HG03521 (cell line): ENCODE data around the gene TUBB.
A peak's percentile ranks its signal among the peaks of the same experiment; 100 is the strongest.

Experiments used
- ATAC-seq: cut with Tn5 transposase; IDR thresholded peaks from one replicate; pipeline ENCODE4 v1.9.1; 2021; ENCODE audit warnings: mild to moderate bottlenecking, moderate library complexity; ENCODE audit not compliant: unreplicated experiment

Gene TUBB

DNA sequence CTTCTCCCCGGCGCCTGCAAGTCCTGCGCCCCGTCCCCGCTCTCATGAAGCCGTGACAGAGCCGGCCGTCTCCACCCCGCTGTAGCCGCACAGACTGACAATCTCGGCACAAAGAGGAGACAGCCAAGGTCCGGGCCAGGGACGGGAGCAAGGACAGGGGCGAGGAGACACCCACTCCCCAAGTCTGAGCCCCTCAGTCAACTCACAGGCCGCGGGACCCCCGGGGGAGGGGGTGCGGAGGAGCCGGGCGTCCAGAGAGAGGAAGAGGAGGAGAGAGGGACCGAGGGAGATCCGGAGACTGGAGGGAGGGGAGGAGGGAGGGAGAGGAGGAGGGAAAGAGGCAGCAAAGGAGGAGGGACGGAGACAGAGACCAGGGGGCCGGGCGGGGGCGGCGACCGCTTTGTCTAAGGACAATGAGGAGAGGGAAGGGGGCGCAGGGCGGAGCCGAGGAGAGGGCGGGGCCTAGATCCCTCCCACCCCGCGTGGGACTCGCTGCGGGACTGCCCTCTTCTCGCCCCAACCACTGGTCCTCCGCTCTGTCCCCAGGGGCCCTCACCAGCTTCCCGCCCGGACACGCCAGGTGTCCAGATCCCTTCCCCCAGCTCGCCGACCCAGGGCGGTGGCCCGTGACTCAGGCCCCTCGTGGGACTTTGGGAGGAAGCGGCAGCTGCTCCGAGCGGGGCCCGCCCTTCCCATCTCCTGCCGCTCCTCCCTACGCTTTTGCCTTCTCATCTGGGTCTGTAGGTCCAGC, 33.1 kb upstream of the TUBB start:
- ATAC-seq = peak; percentile 46

DNA sequence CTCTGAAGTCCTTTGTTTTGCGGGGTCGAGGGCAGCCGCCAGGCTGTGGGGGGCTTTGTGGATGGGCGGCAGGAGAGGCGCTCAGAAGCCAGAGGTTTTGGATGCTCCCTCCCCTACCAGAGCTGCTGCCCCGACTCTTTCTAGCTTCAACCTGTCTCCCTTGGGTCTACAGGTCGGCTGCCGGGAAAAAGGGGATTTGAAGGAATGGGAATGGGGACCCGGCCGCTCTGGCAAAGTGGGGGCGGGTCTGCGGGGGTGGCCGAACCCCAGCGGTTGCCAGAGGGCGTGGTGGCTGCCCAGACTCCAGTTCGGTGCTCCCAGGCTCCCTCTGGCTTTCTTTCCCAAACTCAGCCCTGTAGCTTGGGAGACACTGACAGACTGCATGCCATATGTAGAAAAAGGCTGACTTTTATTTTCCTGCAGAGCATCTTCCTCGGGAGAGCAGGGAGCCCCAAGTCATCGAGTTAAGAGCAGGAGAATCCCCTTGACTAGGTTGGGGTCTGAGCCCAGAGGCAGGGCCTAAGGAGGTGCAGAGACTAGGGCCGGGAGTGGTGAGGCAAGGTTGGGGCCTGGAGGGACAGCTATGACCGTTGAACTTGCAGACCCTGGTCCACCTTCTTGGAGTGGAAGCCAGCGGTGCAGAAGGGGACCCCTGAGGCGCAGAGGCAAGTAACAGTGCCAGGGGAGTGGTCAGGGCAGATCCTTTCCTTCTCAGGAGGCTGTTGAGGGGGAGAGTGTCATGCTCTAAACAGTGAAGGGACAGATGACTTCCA, 32.3 kb upstream of the TUBB start:
- ATAC-seq = no peak

GRCh38 chr6:30688569-30688968, 31.6 kb upstream of the TUBB start:
- ATAC-seq = no peak

DNA sequence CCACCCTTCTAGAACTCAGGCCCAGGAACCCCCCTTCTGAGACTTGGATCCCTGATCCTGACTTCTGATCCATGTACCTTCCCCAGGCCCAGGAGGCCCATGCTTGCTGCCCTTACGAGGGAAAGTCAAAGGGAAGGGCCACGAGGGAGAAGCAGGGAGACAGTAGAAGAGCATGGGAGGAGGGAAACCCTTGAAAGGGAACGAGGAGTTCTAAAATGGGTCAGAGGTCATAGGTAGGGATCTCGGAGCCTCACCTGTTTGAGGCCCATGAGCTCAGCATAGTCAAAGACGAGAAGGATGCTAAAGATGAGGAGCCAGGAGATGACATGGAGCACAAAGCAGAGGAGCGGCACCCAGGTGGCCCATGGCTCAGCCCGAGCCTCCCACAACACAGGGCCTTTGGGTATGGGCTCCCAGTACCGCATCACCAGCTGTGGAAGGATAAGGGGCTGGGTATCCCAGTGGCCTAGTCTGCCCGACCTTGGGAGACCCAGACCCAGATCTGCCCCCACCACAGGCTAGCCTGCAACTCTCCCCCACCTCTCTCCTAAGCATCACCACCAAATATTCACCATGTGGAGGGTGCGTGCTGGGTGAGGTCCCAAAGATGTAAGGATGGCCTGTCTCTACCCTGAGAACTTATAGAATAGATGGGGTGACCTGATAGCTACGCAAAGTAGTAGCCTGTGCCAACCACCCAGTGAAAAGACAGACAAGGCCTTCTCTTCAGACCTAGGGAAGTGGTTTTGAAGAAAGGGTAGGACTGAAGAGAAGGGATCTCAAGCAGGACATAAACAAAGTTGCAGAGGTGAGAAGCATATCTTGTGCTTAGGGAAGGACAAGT, 30.9 kb upstream of the TUBB start:
- ATAC-seq = no peak

GRCh38 chr6:30689985-30690384, 30.2 kb upstream of the TUBB start:
- ATAC-seq = no peak

GRCh38 chr6:30690403-30691207, 29.5 kb upstream of the TUBB start, which contains the start of gene NRM:
NRM (minus strand) TSS chr6:30690984; CDS start chr6:30690974, 10 bp downstream.
- peak; percentile 31 for ATAC-seq

GRCh38 chr6:30691208-30691847, 28.8 kb upstream of the TUBB start:
- ATAC-seq = no peak

DNA sequence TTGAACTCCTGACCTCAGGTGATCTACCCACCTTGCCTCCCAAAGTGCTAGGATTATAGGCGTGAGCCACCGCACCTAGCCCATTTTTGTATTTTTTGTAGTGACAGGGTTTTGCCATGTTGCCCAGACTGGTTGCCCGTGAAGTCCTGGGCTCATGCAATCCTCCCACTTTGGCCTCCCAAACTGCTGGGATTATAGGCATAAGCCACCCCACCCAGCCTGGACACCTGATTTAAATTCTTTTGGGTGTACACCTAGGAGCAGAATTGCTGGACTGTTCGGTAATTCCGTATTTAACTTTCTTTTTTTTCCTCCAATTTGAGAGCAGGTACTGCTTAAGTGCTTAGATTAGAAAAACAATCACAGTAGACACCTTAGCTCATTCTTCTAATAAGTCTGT, 23.7 kb upstream of the TUBB start:
- no peak for ATAC-seq

DNA sequence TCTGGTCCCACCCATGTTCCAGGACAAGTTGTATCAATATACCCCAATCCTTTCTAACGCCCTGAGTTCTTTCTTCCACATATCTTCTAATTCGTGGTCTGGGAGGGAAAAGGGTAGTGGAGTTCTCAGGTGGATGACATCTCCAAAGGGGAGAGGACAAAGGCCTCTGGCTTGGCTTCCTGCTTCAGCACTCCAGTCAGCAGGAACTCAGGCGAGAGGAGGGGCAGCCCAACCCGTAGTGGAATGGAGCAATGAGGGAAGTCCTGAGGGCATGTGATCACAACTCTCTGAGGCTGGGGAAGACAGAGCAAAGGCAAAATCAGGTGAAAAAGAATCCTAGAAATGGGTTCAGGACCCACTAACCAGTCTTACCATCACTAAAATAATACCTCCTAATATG, 19.8 kb upstream of the TUBB start:
- no peak for ATAC-seq

DNA sequence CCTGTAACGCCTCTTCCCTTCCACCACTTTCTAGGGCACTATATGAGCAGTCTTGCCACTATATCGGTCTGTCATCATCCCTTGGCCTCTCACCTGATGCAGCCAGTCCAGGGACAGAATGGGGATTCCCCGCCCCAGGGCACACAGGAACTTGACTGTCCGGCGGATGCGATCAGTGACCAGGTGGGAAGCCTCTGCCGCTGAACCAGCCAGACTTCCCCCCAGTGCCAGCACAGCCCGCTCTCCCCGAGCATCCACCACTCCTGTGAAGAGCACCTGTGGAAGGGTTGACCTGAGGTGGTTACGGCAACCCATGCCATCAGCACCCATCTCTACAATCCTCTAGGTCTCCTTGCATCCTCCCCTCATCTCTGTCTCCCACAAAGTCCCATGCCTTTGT, 17.1 kb upstream of the TUBB start:
- no peak for ATAC-seq

GRCh38 chr6:30703821-30704220, 16.3 kb upstream of the TUBB start:
- no peak for ATAC-seq

GRCh38 chr6:30705620-30706019, 14.5 kb upstream of the TUBB start:
- ATAC-seq = no peak

DNA sequence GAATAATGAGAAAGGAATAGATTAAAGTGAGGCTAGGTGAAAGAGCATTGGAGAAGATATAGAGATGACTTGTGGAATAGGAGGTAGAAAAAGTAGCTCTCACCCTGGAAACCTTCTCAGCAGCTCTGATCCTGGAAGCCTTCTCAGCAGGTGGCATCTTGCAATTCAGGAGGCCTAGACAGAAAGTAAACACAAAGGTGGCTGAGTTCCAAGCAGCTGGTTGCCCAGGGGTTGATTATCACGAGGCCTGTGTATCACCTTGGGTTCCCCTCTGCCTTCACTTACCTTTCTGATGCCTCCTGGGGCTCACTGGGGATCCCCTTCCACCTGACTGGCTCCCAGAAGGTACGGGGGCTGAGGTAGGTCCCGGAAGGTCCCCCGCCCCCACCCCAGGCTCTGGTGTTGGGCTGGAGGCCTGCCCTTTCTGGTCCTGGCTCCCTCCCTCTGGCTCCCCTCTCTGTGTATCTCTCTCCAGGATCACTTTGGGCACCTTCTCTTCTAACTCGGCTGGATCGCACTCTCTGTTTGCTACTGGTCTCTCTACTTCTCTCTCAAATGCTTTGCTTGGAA, 12.8 kb upstream of the TUBB start:
- no peak for ATAC-seq

- no peak for ATAC-seq
Observed at GRCh38 chr6:30709101-30709868, 10.9 kb upstream of the TUBB start.

- ATAC-seq = no peak
Observed at GRCh38 chr6:30711758-30712380, 8.3 kb upstream of the TUBB start.

GRCh38 chr6:30712441-30712945, 7.7 kb upstream of the TUBB start:
- ATAC-seq = no peak

GRCh38 chr6:30714263-30714662, 5.9 kb upstream of the TUBB start:
- ATAC-seq = no peak

- ATAC-seq = no peak
Observed at GRCh38 chr6:30716879-30717128, 3.3 kb upstream of the TUBB start.
